Activated naive CD8-positive, alpha-beta T cell treated with anti-CD3 and anti-CD28 coated beads, Interleukin-2, amount 10 ng/mL, durations not matched to agents 7 days and 5 days (primary cell): ENCODE results near the gene CACNA1G. TPM values are rescaled to one million over a fixed set of nuclear protein-coding genes. Genes with fewer than 3 reads are reported as not detected.
A peak's percentile ranks its signal among the peaks of the same experiment; 100 is the strongest.

Experiments
- ATAC-seq: fragments of 150-1000 bp; cut with Tn5 transposase; one replicate; pipeline ENCODE4 v1.10.0; 2021; ENCODE audit warnings: low read depth, moderate library complexity
- POLR2A ChIA-PET: fragments of 350-600 bp; sonication (Branson Sonifier 250); formaldehyde crosslinking; loops from one replicate; lab custom pipeline; 2021; ENCODE audit warnings: antibody characterized with exemption; lab: Charles Lee
- DNase-seq: peaks from one replicate; pipeline ENCODE4 v3.0.0; 2021
- H3K27ac Mint-ChIP-seq: one replicate; pipeline ENCODE4 v1.8.0; 2022; ENCODE audit warnings: mild to moderate bottlenecking, mixed read lengths
- H3K27me3 Mint-ChIP-seq: one replicate; pipeline ENCODE4 v1.8.0; 2022; ENCODE audit warnings: mild to moderate bottlenecking, moderate library complexity, mixed read lengths
- H3K36me3 Mint-ChIP-seq: one replicate; pipeline ENCODE4 v1.8.0; 2021; ENCODE audit warnings: mild to moderate bottlenecking, mixed read lengths
- H3K4me1 Mint-ChIP-seq: one replicate; pipeline ENCODE4 v1.8.0; 2021; ENCODE audit warnings: mixed read lengths
- H3K4me3 Mint-ChIP-seq: one replicate; pipeline ENCODE4 v1.8.0; 2022; ENCODE audit warnings: mild to moderate bottlenecking, moderate library complexity, mixed read lengths
- H3K9me3 Mint-ChIP-seq: one replicate; pipeline ENCODE4 v1.8.0; 2021; ENCODE audit warnings: mixed read lengths
- total RNA-seq, 2 experiments: library from RNA; stranded (reverse); gene quantifications; one replicate each; pipeline ENCODE4 v1.2.3, GENCODE V29; 2021

CACNA1G gene
- total RNA-seq, 2 experiments from 2014 or later: 0.11 TPM; not detected in 1

DNA sequence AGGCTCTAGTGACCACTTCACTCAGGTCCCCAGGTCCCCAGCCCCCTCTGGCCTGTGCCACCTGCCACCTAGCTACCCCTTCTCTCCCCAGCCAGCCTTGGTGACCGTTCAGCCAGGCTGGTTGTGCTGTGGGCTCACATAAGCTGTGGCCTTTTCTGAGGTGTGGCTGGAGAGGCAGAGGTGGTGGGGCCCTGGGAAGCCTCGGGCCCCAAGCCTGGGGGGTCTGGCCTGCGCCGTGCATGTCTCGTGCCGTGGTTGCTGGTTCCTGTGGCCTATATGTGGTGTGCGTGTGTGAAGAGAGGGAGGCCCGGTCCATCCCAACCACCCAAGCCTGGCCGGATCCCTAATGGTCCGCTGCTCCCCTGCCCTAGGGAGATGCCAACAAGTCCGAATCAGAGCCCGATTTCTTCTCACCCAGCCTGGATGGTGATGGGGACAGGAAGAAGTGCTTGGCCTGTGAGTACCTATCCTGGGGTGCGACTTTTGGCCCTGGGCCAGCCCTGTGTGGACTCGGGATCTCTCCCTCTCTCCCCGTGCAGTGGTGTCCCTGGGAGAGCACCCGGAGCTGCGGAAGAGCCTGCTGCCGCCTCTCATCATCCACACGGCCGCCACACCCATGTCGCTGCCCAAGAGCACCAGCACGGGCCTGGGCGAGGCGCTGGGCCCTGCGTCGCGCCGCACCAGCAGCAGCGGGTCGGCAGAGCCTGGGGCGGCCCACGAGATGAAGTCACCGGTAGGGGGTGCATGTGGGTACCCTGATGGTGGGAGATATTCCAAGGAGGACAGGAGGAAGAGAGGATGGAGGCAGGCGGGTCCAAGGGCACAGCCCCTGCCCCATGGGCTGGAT, 35.9 kb downstream of the CACNA1G start:
- Mint-ChIP-seq H3K27me3 (peaks cover 5% of the 10 kb centered on the region), H3K27ac (no peak overlapping the region), H3K4me1 (no peaks in the 10 kb centered on the region), H3K36me3 (no peaks in the 10 kb centered on the region), H3K9me3 (no peaks in the 10 kb centered on the region), H3K4me3 (no peak overlapping the region)
- no peak for DNase-seq
- POLR2A ChIA-PET: no interaction called here
- ATAC-seq: no peak

DNA sequence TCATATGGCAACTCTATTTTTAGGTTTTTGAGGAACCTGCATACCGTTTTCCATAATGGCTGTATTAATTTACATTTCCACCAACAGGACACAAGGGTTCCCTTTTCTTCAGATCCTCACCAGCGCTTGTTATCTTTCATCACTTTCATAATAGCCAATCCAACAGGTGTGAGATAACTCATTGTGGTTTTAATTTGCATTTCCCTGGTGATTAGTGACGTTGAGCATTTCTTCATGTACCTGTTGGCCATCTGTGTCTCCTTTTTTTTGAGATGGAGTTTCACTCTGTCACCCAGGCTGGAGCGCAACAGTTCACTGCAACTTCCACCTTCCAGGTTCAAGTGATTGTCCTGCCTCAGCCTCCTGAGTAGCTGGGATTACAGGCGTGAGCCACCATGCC, 38.0 kb downstream of the CACNA1G start:
- no peak overlapping the region for H3K4me3 Mint-ChIP-seq
- POLR2A ChIA-PET: no interaction called here
- no peaks in the 10 kb centered on the region for H3K4me1 Mint-ChIP-seq
- DNase-seq (no peak), ATAC-seq (no peak)
- H3K9me3 Mint-ChIP-seq: no peaks in the 10 kb centered on the region
- H3K27me3 Mint-ChIP-seq: peaks cover 6% of the 10 kb centered on the region
- H3K36me3 Mint-ChIP-seq: no peaks in the 10 kb centered on the region
- H3K27ac Mint-ChIP-seq: no peak overlapping the region

DNA sequence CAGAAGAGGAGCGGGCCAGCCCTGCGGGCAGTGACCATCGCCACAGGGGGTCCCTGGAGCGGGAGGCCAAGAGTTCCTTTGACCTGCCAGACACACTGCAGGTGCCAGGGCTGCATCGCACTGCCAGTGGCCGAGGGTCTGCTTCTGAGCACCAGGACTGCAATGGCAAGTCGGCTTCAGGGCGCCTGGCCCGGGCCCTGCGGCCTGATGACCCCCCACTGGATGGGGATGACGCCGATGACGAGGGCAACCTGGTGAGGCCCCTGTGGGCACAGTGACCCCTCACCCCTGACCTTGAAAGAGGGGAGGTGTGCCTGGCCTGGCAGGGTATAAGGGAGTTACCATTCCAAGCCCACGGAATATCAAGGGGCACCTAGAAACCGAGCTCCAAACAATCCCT, 39.1 kb downstream of the CACNA1G start:
- DNase-seq (no peak), ATAC-seq (no peak)
- Mint-ChIP-seq H3K36me3 (no peaks in the 10 kb centered on the region), H3K4me1 (no peaks in the 10 kb centered on the region), H3K27me3 (peaks cover 10% of the 10 kb centered on the region), H3K9me3 (no peaks in the 10 kb centered on the region), H3K4me3 (no peak overlapping the region), H3K27ac (no peak overlapping the region)
- POLR2A ChIA-PET: no interaction called here

DNA sequence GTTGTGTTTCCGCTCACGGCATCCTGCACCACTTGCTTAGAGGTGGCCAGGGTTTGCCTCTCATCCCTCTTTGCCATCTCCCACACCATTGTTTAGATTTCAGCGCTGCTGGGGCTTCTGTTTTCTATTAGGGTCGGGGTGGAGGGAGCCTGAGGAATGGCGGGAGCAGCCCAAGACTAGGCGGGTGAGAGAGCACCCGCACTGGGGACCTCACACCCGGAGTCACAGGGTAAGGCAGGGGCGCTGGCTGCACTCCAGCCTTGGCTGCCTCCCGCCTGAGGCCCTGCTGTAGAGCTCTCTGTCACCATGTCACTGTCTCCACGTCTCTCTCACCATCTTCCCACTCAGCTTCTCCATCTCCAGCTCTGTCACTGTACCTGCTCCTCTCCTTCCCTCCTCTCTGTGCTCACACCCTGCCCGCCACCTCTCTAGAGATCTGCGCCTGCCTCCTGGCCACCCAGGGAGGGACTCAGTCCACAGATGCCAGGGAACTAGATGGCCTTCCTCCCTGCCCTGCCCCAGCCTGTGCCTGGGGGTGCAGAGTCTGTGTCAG, 41.4 kb downstream of the CACNA1G start:
- H3K4me1 Mint-ChIP-seq: no peaks in the 10 kb centered on the region
- DNase-seq (no peak), ATAC-seq (no peak)
- H3K4me3 Mint-ChIP-seq: no peak overlapping the region
- H3K36me3 Mint-ChIP-seq: no peaks in the 10 kb centered on the region
- POLR2A ChIA-PET: no interaction called here
- peaks cover 18% of the 10 kb centered on the region for H3K27me3 Mint-ChIP-seq
- no peaks in the 10 kb centered on the region for H3K9me3 Mint-ChIP-seq
- no peak overlapping the region for H3K27ac Mint-ChIP-seq

DNA sequence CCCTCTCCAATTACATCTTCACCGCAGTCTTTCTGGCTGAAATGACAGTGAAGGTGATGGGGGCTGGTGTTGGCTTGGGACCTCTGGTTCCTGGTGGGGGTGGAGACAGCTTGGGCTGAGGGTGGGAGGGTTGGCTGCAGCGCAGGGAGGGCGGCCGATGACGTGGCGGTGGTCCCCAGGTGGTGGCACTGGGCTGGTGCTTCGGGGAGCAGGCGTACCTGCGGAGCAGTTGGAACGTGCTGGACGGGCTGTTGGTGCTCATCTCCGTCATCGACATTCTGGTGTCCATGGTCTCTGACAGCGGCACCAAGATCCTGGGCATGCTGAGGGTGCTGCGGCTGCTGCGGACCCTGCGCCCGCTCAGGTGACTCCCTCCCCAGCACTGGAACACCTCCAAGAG, 42.3 kb downstream of the CACNA1G start:
- ATAC-seq: no peak
- Mint-ChIP-seq H3K4me1 (no peaks in the 10 kb centered on the region), H3K27ac (no peak overlapping the region), H3K4me3 (no peak overlapping the region), H3K27me3 (peaks cover 23% of the 10 kb centered on the region), H3K9me3 (no peaks in the 10 kb centered on the region), H3K36me3 (no peaks in the 10 kb centered on the region)
- DNase-seq: no peak
- POLR2A ChIA-PET: no interaction called here

DNA sequence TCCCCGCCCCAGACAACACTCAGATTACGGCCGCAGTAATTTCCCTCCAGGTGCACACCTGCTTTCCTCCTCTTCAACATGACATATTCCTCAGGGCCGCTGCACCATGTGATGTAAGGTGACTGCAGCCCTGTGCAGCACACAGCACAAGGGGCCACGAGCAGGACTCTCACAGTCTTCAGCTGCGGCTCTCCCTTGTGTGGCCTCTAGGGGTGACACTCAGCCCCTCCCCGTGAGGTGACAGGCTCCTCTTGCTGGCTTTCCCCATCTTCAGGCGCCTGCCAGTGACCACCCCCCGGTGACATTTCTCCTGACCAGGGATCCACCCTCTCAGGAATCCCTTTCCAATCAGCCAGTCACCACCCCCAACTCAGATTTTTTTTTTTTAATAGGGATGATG, 42.8 kb downstream of the CACNA1G start:
- H3K4me3 Mint-ChIP-seq: no peak overlapping the region
- H3K27ac Mint-ChIP-seq: no peak overlapping the region
- POLR2A ChIA-PET: no interaction called here
- no peaks in the 10 kb centered on the region for H3K4me1 Mint-ChIP-seq
- H3K36me3 Mint-ChIP-seq: no peaks in the 10 kb centered on the region
- DNase-seq (no peak), ATAC-seq (no peak)
- peaks cover 21% of the 10 kb centered on the region for H3K27me3 Mint-ChIP-seq
- H3K9me3 Mint-ChIP-seq: no peaks in the 10 kb centered on the region

DNA sequence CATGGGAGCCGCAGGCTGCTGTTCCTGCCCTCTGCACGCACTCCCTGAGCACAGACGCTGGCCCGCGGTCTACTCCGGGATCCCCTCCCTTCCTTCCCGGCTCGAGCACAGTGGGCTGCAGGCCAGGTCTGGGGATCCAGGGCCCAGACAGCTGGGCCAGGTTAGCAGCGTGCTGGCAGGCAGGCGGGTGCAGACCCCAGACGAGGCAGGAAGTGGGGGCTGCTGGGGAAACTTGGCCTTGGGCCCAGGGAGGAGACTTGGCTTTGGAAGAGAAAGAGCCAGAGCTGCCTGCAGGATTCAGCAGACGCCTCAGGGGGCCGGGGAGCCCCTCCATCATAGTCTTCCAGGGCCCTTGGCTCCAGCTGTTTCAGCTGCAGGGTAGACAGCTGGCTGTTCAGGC, 44.0 kb downstream of the CACNA1G start:
- POLR2A ChIA-PET: no interaction called here
- H3K27ac Mint-ChIP-seq: no peak overlapping the region
- peaks cover 18% of the 10 kb centered on the region for H3K27me3 Mint-ChIP-seq
- peak; percentile 24 for ATAC-seq
- no peaks in the 10 kb centered on the region for H3K9me3 Mint-ChIP-seq
- no peak for DNase-seq
- H3K4me3 Mint-ChIP-seq: no peak overlapping the region
- no peaks in the 10 kb centered on the region for H3K36me3 Mint-ChIP-seq
- no peaks in the 10 kb centered on the region for H3K4me1 Mint-ChIP-seq

DNA sequence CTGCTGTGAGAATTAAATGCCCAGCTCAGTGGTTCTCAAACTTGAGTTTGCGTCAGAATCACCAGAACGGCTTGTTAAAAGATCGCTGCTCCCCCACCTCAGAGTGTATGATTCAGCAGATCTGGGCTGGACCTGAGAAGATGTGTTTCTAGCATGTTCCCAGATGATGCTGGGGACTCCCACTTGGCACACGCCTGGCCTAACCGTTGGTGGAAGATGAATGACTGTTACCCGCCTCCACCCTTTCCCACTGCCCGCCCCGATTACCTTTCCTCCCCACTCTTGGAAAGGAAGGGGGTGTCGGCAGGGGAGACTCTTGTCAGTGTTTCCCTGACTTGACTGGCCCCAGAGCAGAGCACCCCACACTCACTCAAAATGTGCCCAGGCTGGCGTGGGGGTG, 44.9 kb downstream of the CACNA1G start:
- Mint-ChIP-seq H3K9me3 (no peaks in the 10 kb centered on the region), H3K27me3 (peaks cover 18% of the 10 kb centered on the region), H3K4me3 (no peak overlapping the region), H3K4me1 (no peaks in the 10 kb centered on the region), H3K27ac (no peak overlapping the region), H3K36me3 (no peaks in the 10 kb centered on the region)
- POLR2A ChIA-PET: no interaction called here
- no peak for ATAC-seq
- DNase-seq: no peak

DNA sequence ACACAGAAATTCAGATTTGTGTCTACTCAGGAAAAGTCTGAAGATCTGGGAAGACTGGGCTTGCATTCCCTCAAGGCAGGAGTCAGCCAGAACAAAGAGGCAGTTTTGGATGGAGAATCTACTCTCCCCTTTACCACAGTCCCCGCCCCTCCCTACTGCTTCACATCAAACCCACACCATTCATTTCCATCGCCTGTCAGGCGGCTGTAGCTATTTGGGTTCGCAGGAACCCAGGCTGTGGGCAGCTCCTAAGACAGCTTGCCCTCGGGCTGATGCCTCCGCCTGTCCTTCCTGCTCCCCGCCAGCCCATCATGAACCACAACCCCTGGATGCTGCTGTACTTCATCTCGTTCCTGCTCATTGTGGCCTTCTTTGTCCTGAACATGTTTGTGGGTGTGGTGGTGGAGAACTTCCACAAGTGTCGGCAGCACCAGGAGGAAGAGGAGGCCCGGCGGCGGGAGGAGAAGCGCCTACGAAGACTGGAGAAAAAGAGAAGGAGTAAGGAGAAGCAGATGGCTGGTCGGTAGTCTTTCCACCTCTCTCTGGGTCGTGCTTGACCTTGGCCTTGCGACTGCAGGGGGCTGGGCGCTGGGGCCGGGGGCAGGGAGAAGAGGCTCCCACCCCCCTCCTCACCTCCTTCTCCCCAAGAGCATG, 47.1 kb downstream of the CACNA1G start:
- DNase-seq (no peak), ATAC-seq (no peak)
- H3K4me3 Mint-ChIP-seq: no peak overlapping the region
- H3K9me3 Mint-ChIP-seq: no peaks in the 10 kb centered on the region
- no peaks in the 10 kb centered on the region for H3K36me3 Mint-ChIP-seq
- no peaks in the 10 kb centered on the region for H3K4me1 Mint-ChIP-seq
- H3K27ac Mint-ChIP-seq: no peak overlapping the region
- POLR2A ChIA-PET: no interaction called here
- H3K27me3 Mint-ChIP-seq: peaks cover 22% of the 10 kb centered on the region

DNA sequence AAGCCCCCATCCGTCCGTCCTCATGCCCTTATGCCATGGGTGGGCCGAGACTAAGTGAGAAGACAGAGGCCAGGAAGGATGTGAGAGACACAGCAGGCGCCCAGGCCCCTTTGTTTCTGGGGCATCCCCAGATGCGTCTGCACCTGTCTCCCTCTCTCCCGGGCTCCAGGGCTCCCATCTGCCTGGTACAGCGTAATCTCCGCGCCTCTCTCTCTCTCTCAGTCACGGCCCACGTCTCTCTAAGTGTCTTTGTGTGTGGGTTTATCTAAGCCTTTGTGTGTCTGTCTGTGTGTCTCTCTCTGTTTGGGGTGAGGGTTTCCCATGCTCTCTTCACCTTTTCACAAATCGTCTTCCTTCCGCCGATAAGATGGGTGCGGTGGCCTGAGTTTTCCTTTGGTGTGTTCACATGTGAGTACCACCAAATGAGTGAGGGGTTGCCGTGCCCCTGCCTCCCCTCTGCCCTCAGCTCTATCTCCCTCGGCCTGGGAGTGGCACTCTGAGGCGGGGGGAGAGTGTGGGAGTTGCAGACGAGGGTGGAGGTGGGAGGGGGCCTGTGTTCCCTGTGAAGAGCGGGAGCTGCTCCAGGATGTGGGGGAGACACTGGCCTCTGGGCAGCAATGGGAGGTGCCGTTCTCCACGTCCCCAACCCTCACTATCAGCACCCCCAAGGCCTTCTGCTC, 48.3 kb downstream of the CACNA1G start:
- DNase-seq (no peak), ATAC-seq (no peak)
- Mint-ChIP-seq H3K27ac (no peak overlapping the region), H3K9me3 (no peaks in the 10 kb centered on the region), H3K4me3 (no peak overlapping the region), H3K4me1 (no peaks in the 10 kb centered on the region), H3K36me3 (no peaks in the 10 kb centered on the region), H3K27me3 (peaks cover 18% of the 10 kb centered on the region)
- POLR2A ChIA-PET: no interaction called here

DNA sequence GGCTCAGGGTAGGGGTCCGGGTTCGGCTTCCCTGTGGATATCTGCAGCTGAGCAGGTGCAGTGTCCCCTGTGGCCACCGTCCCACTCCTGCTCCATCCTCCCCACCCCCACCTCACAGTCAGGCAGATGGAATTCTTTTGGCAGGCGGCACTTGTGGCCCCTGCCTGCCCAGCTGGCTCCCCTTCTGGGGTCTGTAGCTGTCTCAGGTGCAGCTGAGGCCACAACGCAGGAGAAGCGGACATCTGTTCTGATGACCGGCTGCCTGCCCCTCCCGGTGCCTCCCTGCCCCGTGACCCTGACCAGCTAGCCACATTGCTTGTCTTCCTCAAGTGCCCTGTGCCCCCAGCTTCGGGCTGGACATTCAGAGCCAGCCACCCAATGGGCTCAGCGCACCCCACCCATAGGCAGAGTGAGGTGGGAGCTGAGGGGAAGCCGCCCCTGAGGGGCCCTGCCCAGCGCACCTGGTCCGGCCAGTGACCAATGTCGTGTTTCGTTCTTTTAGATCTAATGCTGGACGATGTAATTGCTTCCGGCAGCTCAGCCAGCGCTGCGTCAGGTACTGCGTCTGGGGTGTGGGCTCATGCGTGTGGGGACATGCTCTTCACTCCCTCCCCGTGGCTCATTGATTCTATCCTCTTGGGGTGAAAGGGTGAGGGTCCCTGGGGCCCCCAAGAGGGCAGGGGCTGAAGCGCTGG, 49.0 kb downstream of the CACNA1G start:
- Mint-ChIP-seq H3K36me3 (no peaks in the 10 kb centered on the region), H3K27ac (no peak overlapping the region), H3K27me3 (peaks cover 23% of the 10 kb centered on the region), H3K4me1 (peaks cover 5% of the 10 kb centered on the region), H3K9me3 (no peaks in the 10 kb centered on the region), H3K4me3 (no peak overlapping the region)
- POLR2A ChIA-PET: no interaction called here
- DNase-seq: no peak
- ATAC-seq: no peak

DNA sequence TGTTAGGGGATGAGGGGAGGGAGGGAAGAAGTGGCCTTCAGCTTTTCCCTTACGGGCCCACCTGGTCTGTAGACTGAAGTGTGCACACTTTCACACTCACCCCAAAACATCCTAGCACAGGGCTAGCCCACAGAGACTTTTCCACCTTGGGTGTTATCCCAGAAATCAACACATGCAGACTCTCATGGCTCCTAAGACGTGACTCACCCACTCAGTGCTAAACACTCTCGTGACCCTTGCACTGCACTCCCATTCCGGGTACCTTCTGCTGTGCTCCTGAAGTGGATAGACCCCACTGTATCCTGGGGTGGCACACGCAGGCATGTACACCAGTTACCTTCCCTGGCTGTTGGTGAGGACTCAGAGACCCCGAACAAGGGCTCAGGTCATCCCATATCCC, 51.1 kb downstream of the CACNA1G start:
- POLR2A ChIA-PET: no interaction called here
- DNase-seq (no peak), ATAC-seq (no peak)
- Mint-ChIP-seq H3K27ac (no peak overlapping the region), H3K36me3 (no peaks in the 10 kb centered on the region), H3K4me3 (no peak overlapping the region), H3K4me1 (peaks cover 5% of the 10 kb centered on the region), H3K9me3 (no peaks in the 10 kb centered on the region), H3K27me3 (peaks cover 22% of the 10 kb centered on the region)

DNA sequence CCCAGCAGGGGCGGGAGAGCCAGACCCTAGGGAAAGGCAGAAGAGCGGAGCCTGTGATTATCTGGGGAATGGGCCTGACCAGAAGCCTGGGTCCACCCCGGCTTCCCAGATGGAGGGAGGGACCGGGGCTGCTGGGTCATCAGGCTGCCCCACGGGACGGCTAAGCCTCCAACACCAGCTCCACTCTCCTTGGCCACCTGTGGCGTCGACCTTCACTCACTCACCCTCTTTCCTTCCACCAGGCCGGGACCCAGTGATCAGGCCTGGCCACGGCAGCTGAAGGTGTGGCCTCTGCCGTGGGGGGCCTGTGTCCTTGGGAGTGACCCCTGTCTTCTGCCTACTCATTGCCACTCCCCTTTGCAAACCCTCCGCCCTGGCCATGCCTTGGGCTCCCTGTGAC, 51.8 kb downstream of the CACNA1G start:
- Mint-ChIP-seq H3K27me3 (peaks cover 19% of the 10 kb centered on the region), H3K27ac (no peak overlapping the region), H3K36me3 (no peaks in the 10 kb centered on the region), H3K9me3 (no peaks in the 10 kb centered on the region), H3K4me1 (peaks cover 5% of the 10 kb centered on the region), H3K4me3 (no peak overlapping the region)
- DNase-seq (no peak), ATAC-seq (no peak)
- POLR2A ChIA-PET: interaction anchor here (0.5 kb wide), 1 partner anchor 107 kb away, joined by 3 read pairs; the partner anchor contains the start of gene LUC7L3
